ENCODE measurements around the gene TRPC3.
"Not testable (repeated sequence)": the region's sequence is repeated elsewhere in the genome, so short reads cannot be mapped to it uniquely, and the experiment has no call there.

Gene TRPC3

DNA sequence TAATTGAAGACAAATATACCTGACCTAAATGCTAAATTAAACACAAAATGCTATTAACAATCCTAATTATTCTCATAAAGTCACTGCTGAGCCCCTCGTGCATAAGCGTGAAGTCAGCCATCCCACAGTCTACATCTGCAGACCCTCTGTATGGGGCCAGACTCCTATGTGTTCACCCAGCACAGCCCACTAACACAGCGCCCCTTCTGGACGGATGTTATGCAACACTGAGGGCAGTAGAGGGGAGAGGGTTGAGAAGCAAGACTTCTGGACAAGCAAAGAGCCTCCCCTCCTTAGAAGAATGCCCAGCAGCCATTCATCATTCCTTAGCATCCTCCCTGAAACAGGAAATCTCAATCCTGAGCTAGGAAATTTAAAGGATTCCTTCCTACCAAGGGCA, 7.9 kb downstream of the TRPC3 start:
- DNase-seq: no peak

DNA sequence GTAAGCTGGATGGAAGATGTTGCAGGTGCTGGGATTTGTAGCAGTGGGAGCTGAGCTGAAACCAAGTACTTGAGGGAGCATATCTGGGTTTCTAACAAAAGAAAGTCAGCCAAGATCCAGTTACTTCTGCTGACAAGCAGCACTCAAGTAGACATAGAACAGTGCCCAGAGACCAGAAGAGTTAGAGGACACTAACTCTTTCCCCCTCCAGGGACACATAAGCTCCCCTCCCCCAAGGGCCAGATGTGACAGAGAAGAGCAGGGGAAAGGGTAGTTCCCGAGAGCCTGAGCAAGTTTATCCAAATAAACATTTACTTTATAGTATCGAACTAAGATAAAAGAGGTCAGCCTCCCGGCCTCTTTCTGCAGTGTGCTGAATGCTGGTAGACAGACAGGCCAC, 12.2 kb downstream of the TRPC3 start:
- DNase-seq: no peak

GRCh38 chr4:121938282-121939092, 13.4 kb downstream of the TRPC3 start:
- no peak for DNase-seq

- no peak for DNase-seq
Measured at GRCh38 chr4:121936101-121936500, 15.8 kb downstream of the TRPC3 start.

DNA sequence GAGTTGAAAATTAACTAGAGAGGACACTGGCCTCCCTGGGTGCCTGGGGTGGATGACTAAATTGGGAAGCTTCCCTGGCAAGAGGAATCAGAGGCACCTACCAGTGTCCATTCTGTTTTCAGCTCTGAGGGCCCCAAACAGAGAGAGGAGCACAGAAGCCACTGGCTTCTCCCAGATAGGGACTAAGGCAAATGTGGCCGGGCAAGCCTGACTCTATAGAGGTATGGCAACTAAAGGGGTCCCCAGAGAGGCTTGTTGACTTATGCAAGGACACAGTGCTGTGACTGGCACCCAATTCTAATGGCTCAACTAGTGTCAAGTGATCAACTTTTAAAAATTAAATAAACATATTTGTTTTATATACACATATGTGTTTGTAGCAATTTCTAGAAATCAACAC, 17.2 kb downstream of the TRPC3 start:
- DNase-seq: no peak

DNA sequence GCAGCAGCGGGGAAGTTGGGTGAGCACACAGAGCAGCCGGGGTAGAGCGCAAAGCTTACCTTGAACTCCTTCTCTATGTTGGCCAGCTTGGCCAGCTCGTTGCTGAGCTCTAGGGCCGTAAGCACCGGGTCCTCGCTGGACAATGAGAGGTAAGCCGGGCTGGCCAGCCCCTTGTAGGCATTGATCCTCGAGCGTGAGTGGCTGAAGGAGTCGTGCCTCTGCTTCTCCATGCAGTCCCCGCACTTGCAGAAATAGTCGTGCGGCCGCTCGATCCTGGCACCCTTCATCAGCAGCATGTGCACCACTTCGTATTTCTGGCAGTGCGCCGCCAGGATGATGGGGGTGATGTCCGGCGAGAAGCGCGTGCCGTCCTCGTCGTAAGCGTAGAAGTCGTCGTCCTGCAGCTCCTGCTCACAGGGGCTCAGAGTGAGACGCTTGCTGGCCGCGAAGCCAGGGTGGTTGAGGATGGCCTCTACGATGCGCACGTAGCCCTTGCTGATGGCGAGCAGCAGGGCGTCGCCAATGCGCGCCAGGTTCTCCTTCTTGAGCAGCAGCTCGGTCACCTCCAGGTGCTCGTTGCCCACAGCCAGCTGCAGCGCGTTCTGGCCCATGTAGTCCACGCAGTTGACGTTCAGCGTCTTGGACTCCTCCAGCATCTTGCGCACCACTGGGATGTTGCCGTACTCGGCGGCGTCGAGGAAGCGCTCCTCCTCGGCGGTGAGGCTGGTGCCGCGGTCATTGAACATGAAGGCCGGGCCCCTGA, 19.5 kb downstream of the TRPC3 start:
- DNase-seq: no peak

DNA sequence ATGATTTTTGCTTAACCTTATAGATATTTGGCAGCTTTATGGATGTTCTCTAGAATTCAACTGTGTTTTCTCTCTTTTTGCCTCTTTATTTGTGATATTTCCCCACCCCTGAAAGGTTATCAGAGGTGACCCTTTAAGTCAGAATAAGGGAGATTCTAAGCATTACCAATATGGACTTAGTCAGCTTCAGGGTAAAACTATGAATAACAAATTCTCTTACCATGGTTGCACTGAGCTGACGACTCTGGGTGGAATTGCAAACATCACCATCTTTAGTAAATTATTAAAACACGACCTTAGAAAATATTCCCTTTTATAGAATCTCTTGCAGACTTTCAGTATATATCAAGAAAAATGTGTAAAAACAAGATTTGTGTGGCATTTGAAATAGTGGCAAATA, 21.6 kb downstream of the TRPC3 start:
- no peak for DNase-seq

DNA sequence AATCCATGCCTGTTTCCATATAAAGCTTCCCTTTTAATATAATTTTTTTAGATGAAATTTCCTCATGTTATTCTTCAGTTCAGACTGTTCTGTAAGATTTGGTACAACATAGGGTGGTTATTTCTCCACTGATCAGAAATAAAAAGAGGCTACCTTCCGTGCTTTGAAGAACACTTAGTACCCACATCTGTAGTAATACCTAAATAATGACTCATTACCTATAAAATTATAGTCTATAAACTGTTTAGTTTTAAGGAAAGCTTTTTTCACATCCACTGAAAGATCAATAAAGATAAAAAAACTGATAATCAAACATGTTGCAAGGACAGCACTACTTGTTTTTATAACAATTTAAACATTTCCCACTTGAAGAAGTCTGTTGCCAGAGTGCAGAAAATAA, 23.9 kb downstream of the TRPC3 start:
- no peak for DNase-seq

- DNase-seq: not testable (repeated sequence)
Measured at GRCh38 chr4:121926490-121926889, 25.4 kb downstream of the TRPC3 start.

DNA sequence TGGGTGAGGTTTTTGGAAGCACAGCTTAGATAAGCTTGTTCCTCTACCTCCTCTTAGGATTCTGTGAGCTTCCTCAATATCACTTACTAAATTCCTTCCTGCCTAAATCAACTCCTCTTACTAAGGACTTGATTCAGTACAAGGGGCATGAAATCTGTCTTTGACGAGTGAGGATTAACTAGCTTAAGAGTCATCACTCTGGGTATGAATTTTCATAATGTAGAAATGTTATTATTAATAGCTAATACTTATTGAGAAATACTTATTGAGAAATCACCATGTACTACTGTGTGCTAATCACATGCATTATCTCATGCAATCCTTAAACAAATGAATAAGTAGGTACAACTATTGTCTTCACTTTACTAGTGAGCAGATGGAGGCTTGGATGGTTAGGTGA, 28.6 kb downstream of the TRPC3 start:
- no peak for DNase-seq

- DNase-seq: no peak
Measured at GRCh38 chr4:121913667-121914066, 38.2 kb downstream of the TRPC3 start.

DNA sequence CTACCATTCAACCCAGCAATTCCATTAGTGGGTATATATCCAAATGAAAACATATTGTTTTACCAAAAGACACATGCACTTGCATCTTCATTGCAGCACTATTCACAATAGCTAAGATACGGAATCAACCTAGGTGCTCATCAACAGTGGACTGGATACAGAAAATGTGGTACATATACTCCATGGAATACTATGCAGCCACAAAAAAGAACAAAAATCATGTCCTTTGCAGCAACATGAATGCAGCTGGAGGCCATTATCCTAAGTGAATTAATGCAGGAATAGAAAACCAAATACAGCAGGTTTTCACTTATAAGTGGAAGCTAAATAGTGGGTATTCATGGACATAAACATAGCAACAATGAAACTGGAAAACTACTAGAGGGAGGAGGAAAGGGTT, 43.5 kb downstream of the TRPC3 start:
- no peak for DNase-seq

DNA sequence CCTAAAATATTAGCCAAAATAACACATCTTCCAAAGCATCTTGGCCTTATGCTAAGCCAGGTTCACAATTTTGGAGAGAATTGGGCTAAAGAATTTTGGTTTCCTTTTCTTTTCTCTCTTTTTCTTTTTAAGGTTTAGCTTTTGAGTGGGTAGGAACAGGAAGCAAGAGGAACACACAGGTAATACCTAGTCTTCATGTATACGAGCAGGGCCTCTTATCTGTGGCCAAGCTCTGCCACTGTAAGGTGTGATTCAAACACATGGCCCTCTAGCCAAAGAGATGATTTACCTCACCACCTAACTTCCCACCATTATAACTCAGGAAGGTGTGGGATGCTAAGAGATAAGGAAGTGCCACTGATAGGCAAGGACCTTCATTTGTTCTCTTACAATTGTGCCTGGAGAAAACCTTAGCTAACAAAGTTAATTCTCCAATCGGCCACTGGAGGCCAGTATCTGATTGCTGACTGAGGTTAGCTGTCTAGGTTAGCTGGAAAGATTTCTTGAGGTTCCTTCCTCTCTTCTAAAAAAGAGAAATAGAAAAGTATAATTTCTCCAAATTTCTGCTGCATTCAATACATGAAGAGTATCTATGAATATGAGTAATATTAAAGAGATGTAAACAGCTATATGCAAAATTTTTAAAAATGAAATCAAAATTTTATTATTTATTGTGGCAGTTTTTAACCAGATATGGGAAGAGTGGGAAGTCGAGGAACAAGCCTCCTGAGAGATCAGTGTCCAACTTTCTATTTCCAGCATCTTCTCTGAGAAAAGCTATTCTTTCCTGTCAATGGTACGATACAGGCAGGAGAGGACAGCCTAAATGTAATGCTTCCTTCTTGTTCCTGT, 51.5 kb downstream of the TRPC3 start:
- no peak for DNase-seq

- DNase-seq: no peak
Measured at GRCh38 chr4:121898150-121898549, 53.7 kb downstream of the TRPC3 start.

DNA sequence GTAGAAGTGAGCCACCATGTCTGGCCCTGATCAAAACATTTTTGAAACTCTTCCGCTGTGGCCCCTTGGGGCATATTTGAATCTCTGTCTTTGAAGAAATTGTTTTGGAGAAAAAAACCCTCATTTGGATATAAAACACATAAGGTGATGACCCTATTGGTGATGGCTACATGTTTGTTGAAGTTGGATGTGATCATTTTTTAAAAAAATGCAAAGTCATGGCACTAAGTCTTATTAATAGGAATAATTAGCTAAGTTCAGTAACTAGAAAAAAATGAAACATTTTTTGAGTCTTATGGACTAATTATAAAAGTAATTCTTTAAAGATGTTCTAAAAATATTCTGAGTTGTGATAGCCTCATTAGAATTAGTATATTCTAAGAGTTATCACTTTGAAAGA, 63.7 kb downstream of the TRPC3 start:
- DNase-seq: no peak

DNA sequence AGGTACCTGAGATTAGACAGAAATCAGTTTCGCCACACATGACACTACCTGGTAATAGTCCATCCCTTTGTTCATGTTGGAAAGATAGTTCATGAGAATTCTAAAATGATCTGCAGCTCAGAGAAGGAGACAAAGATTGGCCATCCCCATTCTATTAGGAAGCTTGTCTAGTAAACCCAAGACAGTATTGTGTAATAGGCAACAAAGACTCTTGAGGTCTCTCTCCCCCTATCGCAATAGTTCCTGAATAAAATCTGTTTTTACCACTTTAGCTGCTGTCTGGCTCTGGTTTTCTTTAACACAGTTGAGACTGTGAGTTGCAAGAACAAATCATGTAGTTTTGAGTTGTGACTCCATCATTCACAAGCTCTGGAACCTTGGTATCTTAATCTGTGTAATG, 66.7 kb downstream of the TRPC3 start:
- no peak for DNase-seq

DNA sequence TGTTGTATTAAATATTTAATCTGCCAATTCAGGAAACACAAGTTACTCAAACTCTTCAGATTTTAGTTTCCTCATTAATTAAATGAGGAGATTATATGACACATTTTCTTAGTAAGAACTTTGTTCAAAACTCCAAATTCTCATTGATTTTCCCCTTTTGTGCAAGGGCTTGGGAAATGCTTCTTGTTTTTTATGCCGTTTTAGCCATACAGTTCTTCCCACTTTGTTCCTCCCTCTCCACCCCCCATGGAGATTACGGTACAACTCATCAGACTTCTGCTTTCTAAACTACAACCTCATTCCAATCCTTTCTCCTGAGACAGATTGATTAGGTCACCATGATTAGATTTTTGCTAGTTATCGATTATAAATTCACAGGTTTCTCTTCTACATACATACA, 70.7 kb downstream of the TRPC3 start:
- DNase-seq: no peak

DNA sequence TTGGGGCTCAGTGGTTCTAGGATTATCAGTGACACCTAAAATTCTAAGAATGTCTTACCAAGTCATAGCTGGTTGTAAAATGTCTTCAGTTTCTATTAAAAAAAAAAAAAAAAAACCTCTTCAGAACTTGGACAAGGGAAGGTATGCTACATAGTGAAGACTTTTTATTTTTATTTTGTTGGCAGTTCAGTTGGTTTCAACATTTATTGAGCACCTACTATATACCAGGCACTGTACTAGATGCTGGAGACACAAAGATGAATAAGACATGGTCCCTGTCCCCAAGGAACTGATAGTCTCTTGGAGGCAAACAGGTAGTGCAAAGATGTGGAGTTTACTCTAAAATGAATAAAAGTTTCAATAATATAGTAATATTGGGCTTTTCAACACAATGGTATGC, 72.7 kb downstream of the TRPC3 start:
- DNase-seq: no peak

GRCh38 chr4:121877041-121877773, 74.7 kb downstream of the TRPC3 start:
- DNase-seq: no peak

DNA sequence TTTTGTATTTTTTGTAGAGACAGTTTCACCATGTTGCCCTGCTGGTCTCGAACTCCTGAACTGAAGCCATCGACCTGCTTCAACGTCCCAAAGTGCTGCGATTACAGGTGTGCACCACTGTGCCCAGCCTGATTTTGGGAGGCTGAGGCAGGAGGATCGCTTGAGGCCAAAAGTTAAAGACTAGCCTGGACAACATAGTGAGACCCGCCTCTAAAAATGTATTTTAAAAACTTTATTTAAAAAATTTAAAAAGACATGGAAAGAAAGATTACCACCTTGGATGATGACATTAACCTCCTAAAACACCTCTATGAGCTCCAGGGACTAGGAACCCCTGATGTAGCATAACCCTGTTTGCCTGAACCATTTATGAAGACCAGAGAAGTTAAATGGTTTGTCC, 75.8 kb downstream of the TRPC3 start:
- DNase-seq: no peak

DNA sequence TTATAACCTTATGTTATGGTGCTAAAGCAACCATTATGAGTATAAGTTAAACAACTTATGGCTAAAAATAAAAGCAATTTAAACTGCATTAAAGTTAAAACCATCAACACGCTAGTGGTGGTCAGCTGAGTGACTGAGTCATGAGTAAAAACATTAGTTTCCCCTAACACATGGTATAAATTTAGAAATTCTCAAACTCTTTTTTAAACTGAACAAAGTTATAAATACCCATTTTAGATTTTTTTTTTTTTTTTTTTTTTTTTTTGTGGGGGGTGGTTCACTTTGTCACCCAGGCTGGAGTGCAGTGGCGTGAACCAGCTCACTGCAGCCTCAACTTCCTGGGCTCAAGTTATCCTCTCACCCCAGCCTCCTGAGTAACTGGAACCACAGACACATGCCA, 76.2 kb downstream of the TRPC3 start:
- DNase-seq: no peak

DNA sequence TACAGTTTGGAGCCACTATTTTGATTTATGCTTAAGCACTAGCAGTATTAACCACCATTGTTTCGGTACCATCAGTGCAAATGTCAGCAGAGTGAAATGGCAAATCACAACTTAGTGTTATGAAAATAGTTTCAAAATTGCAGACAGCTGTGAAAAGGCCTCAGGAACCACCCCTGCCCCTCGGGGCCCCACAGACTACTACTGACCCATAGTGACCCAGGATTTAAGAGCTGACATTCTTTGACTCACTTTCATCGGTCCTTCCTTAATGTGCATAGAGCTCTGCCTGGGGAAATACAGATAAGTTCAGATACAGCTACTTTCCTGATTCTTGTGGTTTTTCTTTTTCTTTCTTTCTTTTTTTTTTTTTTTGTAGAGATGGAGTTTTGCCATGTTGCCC, 78.3 kb downstream of the TRPC3 start:
- DNase-seq: no peak

Measured in cortex of kidney (tissue), 1 donor.